RWPE1 (cell line): ENCODE results near the gene TSPAN19.
A peak's percentile ranks its signal among the peaks of the same experiment; 100 is the strongest.

Experiments
- CTCF ChIA-PET: fragments of 350-600 bp; sonication (Branson Sonifier 250); formaldehyde crosslinking; extraction: SDS; loops from one replicate; lab custom pipeline; 2021; lab: Yijun Ruan, JAX
- POLR2A ChIA-PET: fragments of 400-600 bp; formaldehyde crosslinking; extraction: SDS; loops from one replicate; lab custom pipeline; 2020; ENCODE audit warnings: antibody characterized with exemption; ENCODE audit not compliant: low non-redundant PET; lab: Yijun Ruan, JAX
- DNase-seq: peaks from one replicate; pipeline ENCODE4 v3.0.0; 2012; ENCODE audit warnings: low spot score
- H3K27ac ChIP-seq: fragments of 450-650 bp; 2 replicates; pipeline ENCODE4 v1.5.1; 2017
- TF ChIP-seq, protein P1 (sequence below): fragments of 450-650 bp; conservative IDR thresholded peaks from 2 replicates; pipeline ENCODE4 v1.5.1; 2017; ENCODE audit warnings: low read depth, mild to moderate bottlenecking

TSPAN19 gene

DNA sequence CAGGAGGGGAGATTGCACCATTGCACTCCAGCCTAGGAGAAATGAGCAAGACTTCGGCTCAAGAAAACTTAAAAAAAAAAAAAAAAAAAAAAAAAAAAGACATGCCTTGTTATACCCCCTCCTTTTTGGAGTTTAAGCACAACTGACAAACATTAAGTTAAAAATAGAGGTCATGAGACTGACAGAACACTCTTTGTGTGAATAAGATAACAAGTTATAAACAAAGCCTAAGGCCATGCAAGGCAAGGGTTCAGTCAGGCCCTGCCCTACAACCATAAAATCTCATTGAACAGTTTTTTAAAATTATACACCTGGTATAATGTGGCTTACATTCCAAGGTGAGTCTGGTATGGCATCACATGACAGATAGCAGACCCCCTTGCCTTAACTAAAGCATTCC lies 39.3 kb downstream of the TSPAN19 start:
- TF ChIP-seq, protein P1, sequence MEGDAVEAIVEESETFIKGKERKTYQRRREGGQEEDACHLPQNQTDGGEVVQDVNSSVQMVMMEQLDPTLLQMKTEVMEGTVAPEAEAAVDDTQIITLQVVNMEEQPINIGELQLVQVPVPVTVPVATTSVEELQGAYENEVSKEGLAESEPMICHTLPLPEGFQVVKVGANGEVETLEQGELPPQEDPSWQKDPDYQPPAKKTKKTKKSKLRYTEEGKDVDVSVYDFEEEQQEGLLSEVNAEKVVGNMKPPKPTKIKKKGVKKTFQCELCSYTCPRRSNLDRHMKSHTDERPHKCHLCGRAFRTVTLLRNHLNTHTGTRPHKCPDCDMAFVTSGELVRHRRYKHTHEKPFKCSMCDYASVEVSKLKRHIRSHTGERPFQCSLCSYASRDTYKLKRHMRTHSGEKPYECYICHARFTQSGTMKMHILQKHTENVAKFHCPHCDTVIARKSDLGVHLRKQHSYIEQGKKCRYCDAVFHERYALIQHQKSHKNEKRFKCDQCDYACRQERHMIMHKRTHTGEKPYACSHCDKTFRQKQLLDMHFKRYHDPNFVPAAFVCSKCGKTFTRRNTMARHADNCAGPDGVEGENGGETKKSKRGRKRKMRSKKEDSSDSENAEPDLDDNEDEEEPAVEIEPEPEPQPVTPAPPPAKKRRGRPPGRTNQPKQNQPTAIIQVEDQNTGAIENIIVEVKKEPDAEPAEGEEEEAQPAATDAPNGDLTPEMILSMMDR, result no peak
- POLR2A ChIA-PET, result no interaction called here
- CTCF ChIA-PET, result no interaction called here

DNA sequence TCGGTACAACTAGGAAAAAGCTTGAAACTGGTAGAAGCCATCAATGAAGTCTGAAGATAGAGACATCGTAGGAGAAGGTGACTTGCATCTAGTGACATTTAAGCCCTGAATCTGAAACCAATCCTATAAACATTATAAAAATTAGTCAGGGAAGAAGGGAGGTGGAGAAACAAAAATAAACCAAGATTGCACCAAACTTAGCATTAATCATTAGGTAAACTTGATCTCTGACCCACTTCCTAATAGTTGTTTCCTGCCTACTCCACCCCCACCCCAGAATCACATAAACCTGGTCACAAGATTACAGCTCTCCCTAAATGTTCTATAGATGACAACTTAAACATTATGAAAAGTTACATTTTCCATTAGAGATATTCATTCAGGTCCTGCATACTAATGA lies 40.4 kb downstream of the TSPAN19 start:
- H3K27ac ChIP-seq, result no peak overlapping the region
- POLR2A ChIA-PET, result no interaction called here
- TF ChIP-seq, protein P1, result no peak
- CTCF ChIA-PET, result interaction anchor here (0.6 kb wide), 1 partner anchor 83 kb away, joined by 4 read pairs; the partner anchor contains the start of gene SLC6A15
- peak; percentile 10 for DNase-seq

More for the DNA sequence above, 39.3 kb downstream of the TSPAN19 start:
- no peak for DNase-seq
- H3K27ac ChIP-seq, result no peak overlapping the region

DNA sequence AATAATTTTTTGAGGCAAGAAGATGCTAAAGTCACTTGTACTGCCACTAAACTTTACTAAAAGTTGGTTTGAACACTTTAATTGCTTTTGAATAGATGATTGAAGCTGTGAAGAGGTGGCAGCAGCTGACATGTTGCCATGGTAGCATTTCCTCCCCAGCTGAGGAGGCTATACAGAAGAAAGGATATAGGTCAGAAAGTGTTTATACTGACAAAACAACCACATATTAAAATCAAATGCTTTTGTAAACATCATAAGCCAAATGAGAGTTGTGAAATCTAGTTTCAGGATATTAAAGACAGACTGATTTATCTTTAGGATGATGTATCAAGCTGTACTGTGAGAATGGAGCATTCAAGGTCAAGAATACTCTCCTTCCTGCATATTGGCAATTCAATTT lies 41.7 kb downstream of the TSPAN19 start:
- TF ChIP-seq, protein P1, result no peak
- H3K27ac ChIP-seq, result no peak overlapping the region
- ChIA-PET POLR2A (no interaction called here), CTCF (interaction anchor here (0.7 kb wide), 1 partner anchor 943 kb away, joined by 4 read pairs; no protein-coding TSS in a partner anchor)
- DNase-seq, result no peak

DNA sequence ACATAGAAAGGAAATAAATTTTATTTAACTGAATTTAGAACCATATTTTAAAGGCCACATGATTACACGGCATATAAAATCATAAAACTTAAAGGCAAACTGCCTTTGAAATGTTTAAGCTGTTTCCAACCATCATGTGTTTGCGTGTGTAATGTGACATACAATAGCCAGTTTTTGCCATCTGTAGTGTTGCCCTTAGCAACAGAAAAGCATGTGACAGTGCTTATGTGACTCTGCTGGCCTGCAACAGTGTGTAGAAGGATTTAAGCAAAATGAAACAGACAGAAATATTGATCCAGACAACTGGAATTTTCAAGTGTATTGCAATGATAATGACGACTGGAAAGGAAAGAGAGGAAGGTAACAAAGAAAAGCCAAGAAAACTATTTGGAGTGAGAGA lies 49.5 kb downstream of the TSPAN19 start:
- POLR2A ChIA-PET, result no interaction called here
- TF ChIP-seq, protein P1, result no peak
- CTCF ChIA-PET, result interaction anchor here (0.7 kb wide), 1 partner anchor 287 kb away, joined by 4 read pairs; no protein-coding TSS in a partner anchor

DNA sequence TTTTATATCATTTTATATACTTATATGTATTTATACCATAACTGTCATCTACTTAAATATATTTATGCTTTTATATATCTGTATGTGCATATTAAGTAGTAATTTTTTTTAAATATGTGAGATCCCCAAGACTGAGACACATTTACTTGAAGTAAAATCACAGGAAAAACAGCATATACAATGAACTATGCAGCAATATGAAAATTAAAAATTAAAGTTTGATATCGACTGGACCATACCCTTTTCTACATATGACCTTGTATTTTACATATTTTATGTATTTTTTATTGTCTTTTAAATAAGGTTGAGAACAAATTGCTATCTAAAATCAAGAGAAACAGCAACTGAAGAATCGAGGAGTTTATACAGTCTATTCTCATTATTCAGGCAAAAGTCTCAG lies 50.0 kb downstream of the TSPAN19 start:
- POLR2A ChIA-PET, result no interaction called here
- CTCF ChIA-PET, result interaction anchor here (0.7 kb wide), 1 partner anchor 287 kb away, joined by 4 read pairs; no protein-coding TSS in a partner anchor
- no peak overlapping the region for H3K27ac ChIP-seq
- TF ChIP-seq, protein P1, result no peak
- no peak for DNase-seq

More for the DNA sequence above, 49.5 kb downstream of the TSPAN19 start:
- no peak for DNase-seq
- no peak overlapping the region for H3K27ac ChIP-seq

DNA sequence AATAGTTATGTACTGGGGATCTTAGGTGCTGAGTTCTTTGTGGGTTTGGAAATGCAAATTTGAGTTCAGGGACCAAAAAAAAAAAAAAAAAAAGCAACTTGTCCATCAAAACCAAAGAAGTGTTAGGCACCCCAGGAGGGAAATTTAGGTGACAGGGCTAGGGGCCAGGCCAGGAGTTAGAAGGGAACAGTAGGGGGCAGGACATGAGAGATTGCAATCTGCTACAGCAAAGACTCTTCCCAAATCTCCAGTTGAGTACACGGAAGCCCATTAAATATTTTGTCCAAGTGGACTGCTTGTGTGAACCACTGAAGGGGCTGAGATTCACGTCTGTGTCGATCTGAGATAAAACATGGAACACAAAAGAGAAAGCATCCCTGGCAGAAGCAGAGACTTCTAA lies 52.8 kb downstream of the TSPAN19 start:
- ChIA-PET CTCF (no interaction called here), POLR2A (no interaction called here)
- no peak for DNase-seq
- TF ChIP-seq, protein P1, result no peak
- no peak overlapping the region for H3K27ac ChIP-seq

DNA sequence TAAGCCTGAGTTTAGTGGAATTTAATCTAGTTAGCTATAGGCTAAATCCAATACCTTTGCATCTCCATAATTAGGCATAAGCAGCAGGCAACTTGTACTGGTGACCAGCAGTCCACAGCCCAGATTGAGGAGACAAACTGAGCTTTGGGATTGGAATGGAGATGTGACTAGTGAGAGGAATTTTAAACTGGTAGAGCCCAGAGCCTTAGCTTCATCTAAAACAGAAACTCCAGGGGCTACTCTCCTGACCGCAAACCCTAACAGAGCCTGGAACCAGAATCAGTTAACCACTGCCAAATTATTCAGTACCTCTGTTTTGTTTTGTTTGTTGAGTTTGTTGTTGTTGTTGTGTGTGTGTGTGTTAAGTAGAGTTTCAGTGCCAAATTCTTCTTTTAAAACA lies 53.2 kb downstream of the TSPAN19 start:
- TF ChIP-seq, protein P1, result no peak
- no peak overlapping the region for H3K27ac ChIP-seq
- ChIA-PET POLR2A (no interaction called here), CTCF (no interaction called here)
- no peak for DNase-seq
